ENCODE measurements around the gene KRTAP19-3.

The KRTAP19-3 gene

DNA sequence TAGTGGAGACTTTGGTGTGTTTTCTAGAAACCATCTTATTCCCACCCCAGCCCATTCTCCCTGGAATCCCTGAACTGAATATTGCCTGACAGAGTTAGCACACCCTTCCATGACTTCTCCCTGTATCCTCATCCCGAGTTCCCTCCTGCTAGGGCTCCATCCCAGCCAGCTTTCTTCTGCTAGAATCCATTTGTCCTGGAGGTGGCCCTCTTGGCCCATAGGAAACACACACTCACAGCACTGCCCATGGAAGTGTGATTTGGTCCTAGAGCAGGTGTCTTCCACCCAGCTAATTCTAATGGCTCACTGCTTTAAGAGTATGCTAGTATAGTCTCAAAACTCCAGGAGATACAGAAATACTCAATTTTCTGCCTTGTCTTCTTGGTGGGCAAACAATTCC lies 47.6 kb downstream of the KRTAP19-3 start:
- Mint-ChIP-seq H3K27me3 (no peaks in the 10 kb centered on the region), H3K36me3 (no peaks in the 10 kb centered on the region), H3K4me1 (no peaks in the 10 kb centered on the region), H3K27ac (no peak overlapping the region), H3K9me3 (no peaks in the 10 kb centered on the region), H3K4me3 (no peak overlapping the region)

DNA sequence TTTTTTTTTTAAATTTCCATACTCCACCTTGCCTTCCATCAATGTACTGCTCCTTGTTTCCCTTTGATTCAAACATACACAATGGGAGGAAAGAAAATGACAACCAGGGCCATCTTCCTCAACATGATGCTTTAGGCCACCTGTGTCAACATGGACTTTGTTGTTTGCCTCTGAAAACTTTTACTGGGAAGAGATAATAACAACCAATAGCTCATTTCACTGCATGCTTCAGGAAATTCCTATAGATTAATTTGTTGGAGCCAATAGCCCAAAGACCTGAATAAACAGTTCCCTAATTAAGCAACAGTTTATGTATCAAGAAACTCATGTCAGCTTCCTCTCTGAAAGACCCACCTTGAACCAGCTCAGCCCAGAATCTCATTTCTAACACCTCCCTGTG lies 48.6 kb downstream of the KRTAP19-3 start:
- no peak overlapping the region for H3K4me3 Mint-ChIP-seq
- H3K27me3 Mint-ChIP-seq: no peaks in the 10 kb centered on the region
- no peak overlapping the region for H3K27ac Mint-ChIP-seq
- no peaks in the 10 kb centered on the region for H3K4me1 Mint-ChIP-seq
- H3K36me3 Mint-ChIP-seq: no peaks in the 10 kb centered on the region
- H3K9me3 Mint-ChIP-seq: no peaks in the 10 kb centered on the region

All from activated naive CD4-positive, alpha-beta T cell treated with anti-CD3 and anti-CD28 coated beads, Interleukin-2, amount 50 U/mL, for 24 hours (primary cell).